Ecto neural progenitor cell (in vitro differentiated cells): ENCODE data around the gene GRIK4.
A peak's percentile ranks its signal among the peaks of the same experiment; 100 is the strongest.
"Not testable (repeated sequence)": the region's sequence is repeated elsewhere in the genome, so short reads cannot be mapped to it uniquely, and the experiment has no call there.

ENCODE experiments used
- DNase-seq: peaks from one replicate; pipeline ENCODE4 v3.0.0-alpha.2; 2018; ENCODE audit warnings: low spot score

GRIK4 gene

DNA sequence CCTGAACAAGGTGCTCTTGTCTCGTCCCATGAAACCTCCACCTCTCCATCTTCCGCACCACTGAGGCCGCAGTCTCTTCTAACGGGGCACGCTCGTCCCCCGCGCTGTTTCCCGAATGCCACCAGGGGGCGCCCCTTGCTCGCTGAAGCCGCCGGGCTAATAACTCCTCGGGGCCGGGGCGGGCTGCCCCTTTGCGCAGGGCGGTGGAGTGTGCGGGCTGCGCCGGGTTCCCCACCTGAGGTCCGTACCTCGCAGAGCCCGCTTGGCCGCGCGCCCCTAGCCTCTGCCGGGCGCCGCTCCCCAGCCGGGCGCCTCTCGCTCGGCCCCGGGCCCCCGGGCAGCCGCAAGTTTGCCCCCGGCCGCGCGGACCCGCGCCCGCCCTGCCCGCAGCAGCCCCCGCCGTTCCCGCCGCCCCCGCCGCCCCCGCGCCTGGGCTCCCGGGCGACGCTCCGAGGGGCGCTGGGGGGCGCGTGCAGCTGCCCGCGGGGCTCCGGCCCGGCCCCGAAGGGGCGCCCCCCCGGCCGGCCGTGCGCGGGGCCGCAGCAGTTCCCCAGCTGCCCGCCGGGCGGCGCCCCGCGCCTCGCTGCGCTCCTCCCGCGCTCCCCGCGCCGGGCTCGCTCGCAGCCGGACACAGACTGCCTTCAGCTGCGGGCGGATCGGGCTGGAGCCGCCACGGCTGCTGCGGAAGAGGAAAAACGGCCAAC is at the start of gene GRIK4:
Gene GRIK4, plus strand, starts transcription at position 633 of the 704 bp plus-strand sequence. CDS start 148,571 bp downstream, outside the sequence.
- peak; percentile 93 for DNase-seq

- DNase-seq = no peak
Observed at GRCh38 chr11:120462825-120463224, 48.7 kb upstream of the GRIK4 start.

DNA sequence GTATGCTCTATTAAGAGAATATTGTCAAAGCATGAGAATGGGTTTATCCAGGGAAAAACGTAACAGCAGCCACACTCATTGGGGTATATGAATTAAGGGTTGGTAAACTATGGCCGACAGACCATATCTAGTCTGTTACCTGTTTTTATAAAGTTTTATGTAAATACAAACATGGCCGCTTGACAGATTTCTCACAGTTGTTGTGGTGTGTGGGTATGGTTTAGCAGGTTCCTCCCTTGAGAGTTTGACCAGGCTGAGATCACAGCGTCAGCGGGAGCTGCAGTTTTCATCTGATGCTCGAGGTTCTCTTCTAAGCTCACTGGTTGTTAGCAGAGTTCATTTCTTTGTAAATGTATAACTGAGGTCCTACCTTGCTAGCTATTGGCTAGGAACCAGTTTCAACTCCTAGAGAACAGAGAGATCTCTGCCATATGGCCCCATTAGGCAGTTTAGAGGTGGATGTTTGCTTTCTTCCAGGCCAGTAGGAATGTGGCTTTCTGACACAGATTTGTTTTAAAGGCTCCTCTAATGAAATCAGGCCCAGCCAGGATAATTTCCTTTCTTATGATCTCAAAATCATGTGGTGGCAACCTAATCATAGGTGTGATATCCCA is 45.5 kb upstream of the GRIK4 start:
- no peak for DNase-seq

- DNase-seq = no peak
Observed at GRCh38 chr11:120467627-120468026, 43.9 kb upstream of the GRIK4 start.

DNA sequence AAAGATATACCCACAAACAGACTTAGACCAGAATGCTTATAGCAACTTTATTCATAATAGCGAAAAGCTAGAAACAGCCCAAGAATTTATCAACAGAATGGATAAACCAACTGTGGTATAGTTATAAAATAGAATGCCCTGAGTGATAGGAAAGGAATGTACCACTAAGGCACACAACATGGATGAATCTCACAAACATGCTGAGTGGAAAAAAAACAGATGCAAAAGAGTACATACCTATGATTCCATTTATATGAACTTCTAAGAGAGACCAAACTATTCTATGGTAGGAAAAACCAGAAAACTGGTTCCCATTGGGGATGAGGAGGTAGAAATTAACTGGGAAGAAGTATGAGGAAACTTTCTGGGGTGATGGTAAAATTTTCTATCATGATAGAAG is 40.4 kb upstream of the GRIK4 start:
- DNase-seq = no peak

GRCh38 chr11:120471994-120472393 is 39.6 kb upstream of the GRIK4 start:
- no peak for DNase-seq

- no peak for DNase-seq
Observed at GRCh38 chr11:120473503-120473902, 38.0 kb upstream of the GRIK4 start.

- DNase-seq = no peak
Observed at GRCh38 chr11:120482149-120482548, 29.4 kb upstream of the GRIK4 start.

GRCh38 chr11:120484722-120485121 is 26.8 kb upstream of the GRIK4 start:
- DNase-seq = no peak

DNA sequence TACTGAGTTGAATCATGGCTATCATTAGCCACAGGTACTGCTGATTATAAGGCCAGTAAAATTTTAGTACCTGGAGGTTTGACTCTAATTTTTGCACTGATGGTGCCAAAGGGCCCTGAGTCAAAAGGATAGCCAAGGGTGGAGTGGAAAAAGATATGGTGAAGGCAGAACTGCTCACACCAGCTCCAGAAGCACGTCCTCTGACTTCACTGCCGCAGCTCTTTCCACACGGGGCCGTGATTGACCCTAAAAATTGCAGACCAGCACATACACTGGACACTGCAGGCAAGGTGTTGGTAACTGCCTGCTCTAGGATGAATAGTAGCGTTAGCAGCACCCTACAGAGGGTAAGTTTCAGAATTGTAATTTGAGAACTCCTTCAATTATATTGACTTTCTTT is 25.4 kb upstream of the GRIK4 start:
- no peak for DNase-seq

GRCh38 chr11:120489799-120490198 is 21.7 kb upstream of the GRIK4 start:
- DNase-seq = no peak

GRCh38 chr11:120492486-120492885 is 19.1 kb upstream of the GRIK4 start:
- no peak for DNase-seq

DNA sequence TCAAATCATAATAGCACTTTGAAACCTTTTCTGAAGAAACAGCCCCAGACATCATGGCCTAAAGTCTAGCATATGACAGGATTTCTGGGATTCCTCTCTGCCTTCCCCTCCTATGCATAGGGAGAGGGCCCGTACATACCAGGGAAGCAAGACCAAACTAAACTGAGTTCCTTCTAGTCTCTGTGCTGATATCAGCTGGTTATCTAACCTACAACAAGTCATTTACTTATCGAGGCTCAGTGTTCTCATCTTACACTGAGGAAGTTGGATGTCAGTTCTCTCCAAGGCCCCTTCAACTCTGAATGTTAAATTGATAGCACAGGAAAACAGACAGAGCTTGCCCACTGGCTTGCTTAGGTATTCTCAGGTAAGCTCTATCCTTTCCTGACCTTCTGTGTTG is 17.0 kb upstream of the GRIK4 start:
- DNase-seq = no peak

DNA sequence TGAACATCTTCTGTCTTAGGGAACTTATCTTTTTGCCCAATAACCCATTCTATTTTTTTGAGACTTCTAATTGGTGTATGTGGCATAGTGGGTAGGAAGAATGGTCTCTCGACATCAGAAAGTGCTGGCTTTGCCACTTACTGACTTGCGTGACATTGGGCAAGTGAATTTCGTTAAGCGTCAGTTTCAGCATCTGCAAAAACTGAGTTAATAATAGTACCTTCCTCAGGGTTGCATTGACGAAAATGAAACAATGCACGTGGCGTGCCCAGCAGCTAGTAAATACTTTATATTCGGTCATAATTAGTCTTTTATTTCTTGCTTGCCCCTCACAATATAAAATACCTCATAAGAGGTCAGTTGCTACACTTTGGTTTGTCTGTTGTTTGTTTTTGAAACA is 12.5 kb upstream of the GRIK4 start:
- no peak for DNase-seq

- DNase-seq = no peak
Observed at GRCh38 chr11:120499859-120500258, 11.7 kb upstream of the GRIK4 start.

- no peak for DNase-seq
Observed at GRCh38 chr11:120500414-120501071, 11.0 kb upstream of the GRIK4 start.

DNA sequence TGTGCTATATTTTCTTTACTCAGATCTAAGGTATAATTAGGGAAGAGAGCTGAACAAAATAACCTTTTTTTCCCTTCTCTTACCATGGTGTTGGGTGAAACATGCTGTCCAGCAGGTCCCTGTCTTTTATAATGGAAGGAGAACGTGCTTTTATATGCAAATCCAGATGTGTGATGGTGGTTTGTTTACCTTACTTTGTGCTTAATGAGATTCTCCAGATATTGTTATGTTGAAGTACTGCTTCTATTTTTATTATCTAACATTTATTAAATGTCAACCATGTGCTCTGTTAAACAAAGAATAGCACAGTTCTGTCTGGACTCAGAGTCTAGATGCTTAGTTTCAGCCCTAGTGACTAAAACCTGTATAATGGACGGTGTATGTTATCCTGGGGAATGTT is 10.1 kb upstream of the GRIK4 start:
- DNase-seq = no peak

- no peak for DNase-seq
Observed at GRCh38 chr11:120501976-120502755, 9.4 kb upstream of the GRIK4 start.

DNA sequence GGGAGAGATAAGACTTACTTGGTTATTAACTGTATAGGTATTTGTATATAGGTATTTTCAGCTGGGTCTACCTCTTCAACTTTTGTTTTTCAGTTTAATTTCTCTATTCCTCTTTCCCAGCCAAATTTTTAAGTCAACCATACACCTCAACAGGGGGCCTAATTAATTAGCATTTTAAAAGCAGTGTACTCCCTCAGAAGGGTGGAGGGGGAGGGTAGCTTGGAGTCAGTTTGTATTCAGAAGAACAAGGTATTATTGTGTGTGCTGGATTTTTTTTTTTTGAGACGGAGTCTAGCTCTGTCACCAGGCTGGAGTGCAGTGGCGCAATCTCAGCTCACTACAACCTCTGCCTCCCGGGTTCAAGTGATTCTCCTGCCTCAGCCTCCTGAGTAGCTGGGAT is 8.0 kb upstream of the GRIK4 start:
- DNase-seq = not testable (repeated sequence)

- no peak for DNase-seq
Observed at GRCh38 chr11:120505801-120506425, 5.6 kb upstream of the GRIK4 start.

DNA sequence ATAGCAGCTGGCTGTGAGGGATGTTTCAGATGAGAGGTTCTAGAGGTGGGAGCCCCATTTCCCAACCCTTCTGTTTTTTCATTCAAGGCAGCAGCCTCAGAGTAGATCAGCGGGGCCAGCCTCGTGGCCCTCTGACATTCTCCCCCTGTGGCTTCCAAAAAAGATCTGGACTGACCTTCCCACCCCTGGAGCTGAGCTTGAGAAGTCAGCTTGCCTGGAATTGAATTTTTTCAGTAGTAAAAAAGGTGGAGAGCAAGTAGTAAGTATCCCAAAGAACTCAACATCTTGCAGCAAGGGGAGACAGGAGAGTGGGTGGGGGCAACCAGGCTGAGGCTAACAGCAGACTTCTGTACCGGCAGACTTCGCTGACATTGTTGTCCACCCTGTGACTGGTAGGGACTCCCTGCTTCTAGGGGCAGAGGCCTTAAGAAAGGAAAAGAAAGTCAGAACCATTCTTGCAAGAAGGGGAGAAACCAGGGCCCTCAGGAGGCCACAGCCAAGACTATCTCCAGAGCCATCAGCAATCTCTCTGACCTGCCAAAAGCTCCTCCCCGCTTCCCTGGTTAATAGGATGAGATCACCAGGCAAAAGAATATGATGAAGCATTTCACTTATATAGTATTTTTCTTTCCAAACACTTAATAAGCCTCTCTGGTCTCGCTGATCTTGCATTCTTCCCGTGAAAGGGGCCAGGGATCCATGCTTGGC is 2.0 kb upstream of the GRIK4 start:
- no peak for DNase-seq
